ELR (cell line): ENCODE measurements around the gene CGRRF1.

Experiments used
- DNase-seq: peaks from one replicate; pipeline ENCODE4 v3.0.0-alpha.2; 2015; ENCODE audit warnings: low read depth

The CGRRF1 gene, protein sequence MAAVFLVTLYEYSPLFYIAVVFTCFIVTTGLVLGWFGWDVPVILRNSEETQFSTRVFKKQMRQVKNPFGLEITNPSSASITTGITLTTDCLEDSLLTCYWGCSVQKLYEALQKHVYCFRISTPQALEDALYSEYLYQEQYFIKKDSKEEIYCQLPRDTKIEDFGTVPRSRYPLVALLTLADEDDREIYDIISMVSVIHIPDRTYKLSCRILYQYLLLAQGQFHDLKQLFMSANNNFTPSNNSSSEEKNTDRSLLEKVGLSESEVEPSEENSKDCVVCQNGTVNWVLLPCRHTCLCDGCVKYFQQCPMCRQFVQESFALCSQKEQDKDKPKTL

DNA sequence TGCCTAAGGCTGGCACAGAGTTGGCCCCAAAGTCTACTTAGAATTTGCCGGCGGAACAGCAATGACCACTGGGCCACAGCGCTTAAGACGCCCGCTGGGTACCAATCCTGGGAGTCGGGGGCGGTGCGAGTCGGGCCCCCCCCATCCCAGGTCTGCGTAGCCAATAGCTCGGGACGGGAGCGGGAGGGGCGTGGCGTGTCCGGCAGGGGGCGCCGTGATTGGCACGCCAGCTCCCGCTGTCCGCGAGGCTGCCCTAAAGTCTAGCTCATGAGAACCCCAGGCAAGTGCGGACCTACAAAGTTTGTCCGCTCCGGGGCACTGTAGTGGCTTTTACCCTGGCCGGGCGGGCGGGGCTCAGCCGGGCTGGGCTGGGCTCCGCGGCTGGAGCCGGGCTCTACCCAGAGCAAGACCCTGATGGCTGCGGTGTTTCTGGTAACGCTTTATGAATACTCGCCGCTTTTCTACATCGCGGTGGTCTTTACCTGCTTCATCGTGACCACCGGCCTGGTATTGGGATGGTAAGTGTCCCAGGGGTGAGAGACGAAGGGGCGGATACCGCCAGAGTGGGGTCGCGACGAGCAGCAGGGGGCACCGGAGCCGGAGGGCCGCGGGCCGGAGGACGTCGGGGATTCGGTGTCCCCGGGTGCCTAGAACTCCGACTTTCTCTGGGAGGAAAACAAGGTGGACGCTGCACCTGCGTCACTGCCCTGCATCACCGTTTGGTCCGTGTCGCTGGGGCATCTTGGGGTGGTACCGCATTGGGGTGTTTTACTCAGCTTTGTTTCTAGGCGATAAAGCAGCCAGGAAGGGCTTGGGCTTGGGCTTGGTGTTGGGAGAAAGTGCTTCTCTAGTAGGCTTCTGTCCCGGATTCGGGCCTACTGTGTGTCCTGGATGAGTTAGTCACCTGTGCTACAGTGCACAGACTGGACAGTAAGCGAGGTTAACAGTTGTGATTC, at the start of gene CGRRF1:
CGRRF1 (plus strand) TSS at position 361 of the 956 bp plus-strand sequence; CDS start at position 415, 54 bp downstream.
- DNase-seq, result peak; percentile 99

DNA sequence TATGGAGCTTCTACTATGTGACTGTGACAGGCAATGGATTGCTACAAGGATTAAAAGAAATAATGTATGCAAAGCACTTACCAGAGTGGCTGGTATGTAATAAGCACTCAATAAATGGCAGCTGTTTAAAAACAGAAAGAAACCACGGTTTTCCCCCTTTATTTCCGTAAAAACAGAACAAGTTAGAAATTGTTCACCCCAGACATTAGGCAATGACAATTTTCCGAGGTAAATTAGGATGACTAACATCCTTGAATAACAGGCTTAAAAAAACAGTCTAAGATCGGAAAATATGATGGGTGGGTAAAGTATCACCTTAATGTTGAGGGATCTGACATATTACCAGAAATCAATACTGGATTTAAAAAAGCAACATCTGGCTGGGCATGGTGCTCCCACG, 47.7 kb upstream of the CGRRF1 start:
- no peak for DNase-seq

DNA sequence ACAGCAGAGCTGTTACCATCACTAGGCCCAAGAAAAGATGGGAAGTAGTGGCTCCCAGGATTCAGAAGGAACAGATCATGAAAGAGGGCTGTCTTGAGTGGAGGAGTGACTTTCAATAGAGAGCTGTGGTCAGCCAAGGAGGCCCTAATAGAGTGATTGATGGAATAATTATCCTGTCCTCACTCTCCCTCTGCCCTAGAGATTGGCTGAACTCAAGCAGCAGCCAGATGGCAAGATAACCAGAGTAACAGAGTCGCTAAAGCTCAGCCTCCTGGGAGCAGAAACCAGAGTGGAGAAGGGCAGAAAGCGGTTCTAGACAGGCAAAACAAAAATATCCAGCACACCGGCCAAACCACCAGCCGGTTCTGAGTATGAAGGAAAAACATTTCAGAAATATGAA, 44.1 kb upstream of the CGRRF1 start:
- no peak for DNase-seq

DNA sequence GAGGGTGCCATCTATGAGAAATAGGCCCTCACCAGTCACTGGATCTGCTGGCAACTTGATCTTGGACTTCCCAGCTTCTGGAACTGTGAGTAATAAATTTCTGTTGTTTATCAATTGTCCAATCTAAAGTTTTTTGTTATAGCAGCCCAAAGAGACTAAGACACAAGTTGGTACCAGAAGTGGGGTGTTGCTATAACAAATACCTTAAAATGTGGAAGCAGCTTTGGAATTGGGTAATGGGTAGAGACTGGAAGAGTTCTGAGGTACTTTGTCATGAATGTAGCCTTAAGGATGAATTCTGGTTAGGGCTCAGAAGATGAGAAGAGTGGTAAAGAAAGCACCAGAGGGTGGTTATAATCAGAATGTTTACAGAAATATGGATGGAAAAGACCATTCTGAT, 42.4 kb upstream of the CGRRF1 start:
- DNase-seq, result no peak

DNA sequence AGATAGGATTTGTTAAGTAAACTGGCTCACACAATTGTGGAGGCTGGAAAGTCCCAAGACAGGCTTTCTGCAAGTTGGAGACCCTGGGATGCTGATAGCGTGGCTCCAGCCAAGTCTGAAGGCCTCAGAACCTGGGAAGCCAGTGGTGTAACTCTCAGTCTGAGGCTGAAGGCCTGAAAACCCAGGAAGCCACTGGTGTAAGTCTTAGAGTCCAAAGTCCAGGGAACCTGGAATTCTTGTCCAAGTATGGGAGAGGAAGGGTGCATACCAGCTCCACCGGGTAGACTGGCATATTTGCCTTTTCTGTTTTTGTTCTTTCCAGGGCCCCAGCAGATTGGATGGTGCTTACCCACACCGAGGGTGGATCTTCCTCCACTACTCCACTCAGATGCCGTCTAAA, 39.0 kb upstream of the CGRRF1 start:
- DNase-seq, result no peak

DNA sequence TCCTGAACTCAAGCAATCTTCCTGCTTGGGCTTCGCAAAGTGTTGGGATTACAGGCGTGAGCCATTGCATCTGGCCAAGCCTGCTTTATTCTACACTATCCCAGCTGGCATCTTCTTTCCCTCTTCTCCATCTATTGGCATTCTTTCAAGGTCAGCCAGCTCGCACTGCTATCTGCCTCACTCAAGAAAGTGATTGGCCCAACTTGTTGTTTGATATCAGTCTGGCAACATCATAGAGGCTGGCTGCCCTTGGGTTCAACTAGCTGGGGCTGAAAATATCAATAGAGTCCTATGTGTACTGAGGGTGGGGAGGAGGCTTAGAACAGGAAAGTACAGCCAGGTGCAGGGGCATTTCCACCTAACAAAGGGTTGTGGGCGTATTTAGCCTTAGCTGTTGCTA, 38.1 kb upstream of the CGRRF1 start:
- no peak for DNase-seq

DNA sequence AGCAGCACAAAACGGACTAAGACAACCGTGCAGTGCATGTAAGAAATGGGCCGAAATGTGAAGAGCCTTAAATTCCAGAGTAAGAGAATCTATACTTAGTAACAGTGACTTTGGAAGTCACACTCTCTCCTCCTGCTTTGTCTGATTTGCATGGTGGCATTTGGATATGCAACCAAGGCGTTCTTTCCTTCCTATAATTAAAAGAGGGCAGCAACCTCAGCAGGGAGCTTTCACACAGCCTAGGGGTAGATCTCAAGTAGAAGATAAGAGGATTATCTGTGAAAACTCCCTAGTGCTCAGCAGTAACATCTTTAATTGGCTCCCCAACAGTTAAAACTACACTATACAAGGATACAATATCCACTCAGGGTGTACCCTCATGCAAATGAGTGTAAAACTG, 37.4 kb upstream of the CGRRF1 start:
- DNase-seq, result no peak

DNA sequence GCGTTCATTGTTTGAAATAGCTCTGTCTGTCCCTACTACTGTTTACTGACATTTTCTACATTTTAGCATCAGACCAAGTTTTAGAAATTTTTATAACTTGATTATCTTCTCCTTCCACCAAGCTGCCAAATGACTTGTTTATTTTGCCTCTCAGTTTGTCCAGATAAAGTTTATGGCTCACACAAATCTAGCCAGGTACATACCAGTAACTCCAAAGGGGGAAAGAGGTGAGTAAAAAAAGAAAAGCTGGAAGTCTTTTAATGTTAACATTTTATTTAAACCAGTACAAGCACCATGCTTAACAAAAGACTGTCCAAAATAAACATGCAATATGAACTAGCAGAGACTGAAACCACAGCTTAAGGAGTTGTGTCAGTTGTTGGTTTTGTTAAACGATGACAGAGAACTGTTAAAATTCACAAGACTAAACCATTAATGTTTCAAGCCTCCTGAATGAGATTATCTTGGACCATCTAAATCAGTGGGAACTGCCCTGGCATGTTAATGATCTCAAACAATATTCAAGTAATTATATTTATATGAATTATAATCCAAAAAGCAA, 35.4 kb upstream of the CGRRF1 start:
- DNase-seq, result no peak

DNA sequence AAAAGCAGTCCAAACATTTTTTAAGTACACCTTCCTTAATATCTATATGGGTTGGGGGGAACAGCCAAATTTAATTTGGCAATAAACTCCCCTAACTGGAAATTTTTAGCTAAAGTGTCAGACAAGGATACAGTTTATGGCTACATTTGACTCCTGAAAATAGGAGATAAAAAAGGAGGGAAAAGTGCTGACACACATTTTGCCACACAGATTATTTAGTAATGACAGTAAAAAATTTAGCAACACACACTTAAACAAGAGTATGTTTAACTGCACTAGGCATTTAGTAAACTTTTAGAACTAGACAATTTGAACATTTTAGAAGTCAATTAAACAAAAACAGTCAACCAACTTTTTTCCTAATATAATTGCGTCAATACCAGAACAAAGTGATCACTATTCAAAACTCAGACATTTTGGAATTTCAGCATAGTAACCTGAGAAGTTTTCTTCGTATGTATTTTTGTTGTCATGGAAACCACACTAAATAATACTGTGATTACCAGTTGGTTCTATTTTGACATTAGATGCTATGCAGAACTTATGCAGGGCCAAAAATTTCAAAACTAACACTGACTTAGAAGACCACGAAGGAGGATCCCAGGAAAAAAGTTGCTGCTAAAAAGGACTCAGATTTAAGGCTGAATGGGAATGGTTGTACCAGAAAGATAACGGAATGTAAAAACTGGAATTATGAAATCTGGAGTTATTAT, 34.4 kb upstream of the CGRRF1 start:
- DNase-seq, result no peak

DNA sequence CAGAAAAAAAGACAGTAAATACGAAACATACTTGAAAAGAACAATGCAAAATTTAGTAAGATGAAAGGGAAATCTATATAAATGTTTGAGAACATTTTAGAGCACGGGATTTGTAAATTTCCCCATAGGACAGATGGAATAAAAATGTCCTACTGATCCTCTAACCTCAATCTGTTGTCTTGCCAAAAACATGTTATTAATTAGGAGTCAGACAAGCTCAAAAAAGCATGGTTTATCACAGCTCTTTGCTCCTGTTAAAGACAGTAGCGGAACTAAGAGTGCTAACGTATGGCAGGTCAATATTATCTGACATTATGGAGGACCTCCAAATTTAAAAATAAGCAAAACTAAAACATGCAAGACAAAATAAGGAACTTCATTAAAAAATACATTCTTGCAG, 33.8 kb upstream of the CGRRF1 start:
- no peak for DNase-seq

DNA sequence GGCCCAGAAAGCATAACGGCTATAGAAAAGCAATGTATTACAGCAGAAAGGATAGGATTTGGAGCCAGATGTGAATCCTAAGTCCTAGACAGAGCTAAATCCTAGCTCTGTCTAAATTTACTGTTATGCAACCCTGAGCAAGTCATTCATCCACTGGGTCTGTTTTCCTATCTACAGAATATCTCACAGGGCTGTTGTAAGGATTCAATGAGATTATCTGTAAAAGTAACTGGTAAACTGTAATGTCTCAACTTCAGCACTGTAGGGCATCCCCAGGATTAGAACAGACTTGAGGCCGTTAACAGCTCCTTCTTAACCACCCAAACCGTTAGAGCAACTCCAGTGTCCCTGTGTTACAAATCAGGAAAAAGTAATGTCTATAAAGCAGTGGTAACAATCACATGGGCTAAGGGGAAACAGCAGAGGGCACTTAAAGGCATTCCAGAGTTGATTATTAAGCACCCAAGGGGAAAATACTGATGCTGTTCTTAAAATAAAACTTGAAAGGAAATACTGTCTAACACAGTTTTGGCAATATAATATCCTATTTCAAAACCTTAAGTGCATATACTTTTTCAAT, 31.0 kb upstream of the CGRRF1 start:
- DNase-seq, result no peak

DNA sequence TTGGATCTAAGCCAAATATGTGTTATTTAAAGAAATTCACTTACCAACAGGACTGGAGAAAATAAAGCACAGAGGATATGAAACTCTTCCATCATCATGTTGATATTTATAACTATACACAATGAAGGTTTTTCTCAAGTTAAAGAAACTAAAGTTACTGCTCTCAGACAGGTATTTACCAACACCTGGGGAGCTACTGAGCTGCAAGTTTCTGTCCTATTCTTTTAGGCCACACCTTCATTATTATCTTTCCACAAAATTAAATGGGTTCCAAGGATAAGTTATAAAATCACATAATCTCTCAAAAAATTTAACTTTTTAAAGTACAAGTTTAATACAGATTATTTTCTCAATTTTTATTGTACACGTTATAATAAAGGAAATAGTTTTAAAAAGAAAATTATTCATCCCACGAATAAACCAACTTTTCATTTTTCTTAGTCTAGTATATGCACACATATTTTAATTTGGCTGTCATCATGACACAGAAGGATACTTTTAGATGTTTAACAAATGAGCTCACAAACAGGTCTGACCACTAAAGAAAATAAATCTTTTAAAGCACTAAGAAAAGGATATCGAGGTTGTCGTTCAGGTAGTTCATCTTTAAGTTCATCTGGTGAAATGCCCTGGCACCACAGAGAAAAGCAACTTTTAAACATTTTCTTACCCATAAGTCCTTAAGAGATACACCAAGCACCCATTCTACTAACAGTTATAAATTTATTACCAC, 28.7 kb upstream of the CGRRF1 start:
- no peak for DNase-seq

DNA sequence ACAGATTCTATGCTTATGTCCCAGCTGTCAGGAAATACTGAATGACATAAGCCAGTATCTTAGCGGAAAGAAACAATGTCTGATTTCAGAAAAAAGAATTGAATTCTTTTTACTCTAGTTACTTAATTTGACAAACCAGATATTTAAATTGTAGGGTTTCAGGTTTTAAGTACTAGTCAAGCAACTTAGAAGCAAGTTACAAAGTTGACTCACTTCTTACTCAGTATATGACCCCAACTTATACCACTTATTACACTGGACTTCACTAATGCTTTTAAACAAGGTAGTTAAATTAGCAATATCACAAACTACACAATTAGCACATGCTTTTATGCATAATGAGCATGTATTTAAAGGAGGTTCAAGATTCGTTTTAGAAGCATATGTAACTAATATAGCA, 28.0 kb upstream of the CGRRF1 start:
- peak; percentile 36 for DNase-seq

DNA sequence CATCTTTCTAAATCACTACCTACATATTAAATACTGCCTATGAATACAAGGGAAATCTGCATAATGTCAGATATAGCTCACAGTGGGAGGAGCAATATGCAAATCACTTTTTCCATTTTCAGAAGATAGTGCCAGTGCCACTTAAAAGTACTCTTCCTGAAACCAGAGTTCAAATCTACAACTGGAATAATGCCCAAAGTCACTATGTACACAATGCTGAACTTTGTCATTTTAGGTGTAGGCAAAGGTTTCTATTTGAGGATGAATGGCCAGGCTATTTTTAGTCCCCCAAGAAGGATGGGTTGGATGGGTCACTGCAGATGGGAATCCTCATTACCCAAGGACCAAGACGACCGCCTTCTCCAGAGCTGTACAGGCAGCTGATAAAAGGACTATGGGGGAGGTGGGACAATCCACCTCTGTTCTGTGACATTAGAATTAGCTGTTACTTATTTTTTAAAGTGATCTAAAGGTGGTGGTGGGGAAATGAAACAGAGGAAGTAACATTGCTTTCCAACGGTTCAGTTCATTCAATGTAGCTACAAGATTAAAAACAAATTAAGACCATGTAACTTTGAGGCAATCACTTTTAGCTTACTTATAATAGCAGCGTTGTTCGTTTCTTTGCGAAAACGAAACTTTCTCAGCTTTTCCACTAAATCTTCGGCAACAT, 26.5 kb upstream of the CGRRF1 start:
- DNase-seq, result no peak

DNA sequence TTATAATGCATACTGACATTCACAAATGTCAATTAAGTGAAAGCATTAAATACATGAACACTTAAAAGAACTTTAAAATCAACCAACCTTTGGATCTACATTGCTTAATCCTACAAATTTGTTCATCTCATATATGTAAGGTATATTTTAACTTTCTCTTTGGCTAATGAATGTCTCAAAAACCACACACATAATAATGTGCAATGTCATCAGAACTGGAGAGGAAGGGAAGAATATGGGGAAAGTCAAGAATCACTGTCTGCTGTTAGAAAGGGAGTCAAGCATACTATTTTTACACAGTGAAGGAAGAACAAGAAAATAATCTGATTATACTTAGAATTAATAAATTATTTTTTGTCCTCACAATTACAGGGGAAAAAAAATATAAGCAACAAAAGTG, 25.9 kb upstream of the CGRRF1 start:
- no peak for DNase-seq

DNA sequence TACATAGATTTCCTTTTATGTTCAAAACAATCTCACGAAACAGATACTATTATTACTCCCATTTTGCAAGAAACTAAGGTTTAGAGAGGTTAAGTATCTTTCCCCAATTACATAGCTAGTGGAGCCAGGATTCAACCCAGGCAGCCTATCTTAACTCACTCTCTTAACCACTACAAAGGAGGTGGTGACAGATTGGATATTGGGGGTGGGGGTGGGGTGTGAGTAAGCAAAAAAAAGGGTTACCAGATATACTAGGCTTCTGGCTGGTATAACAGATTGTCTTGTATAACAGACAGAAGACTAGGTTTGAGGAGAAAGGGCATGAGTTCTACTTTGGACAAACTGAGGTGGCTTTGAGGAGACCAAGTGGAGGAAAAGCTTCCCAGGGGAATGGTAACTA, 23.0 kb upstream of the CGRRF1 start:
- no peak for DNase-seq

DNA sequence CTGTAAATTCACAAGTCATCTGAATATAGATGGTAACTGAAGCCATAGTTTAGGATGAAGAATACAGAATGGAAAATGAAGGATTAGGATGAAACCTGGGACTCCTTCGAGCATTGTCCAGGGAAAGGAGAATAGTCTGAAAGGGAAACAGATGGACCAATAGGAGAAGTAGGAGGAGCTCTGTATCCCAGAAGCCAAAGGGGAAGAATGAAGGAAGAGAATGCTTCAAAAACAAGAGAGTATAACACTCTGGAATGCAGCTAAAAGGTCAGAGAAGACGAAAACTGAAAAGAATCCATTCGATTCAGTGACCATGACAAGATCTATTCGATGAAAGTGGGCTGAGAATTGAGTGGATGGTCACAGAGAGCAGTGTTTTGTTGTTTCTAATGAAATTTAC, 21.9 kb upstream of the CGRRF1 start:
- DNase-seq, result peak; percentile 64

DNA sequence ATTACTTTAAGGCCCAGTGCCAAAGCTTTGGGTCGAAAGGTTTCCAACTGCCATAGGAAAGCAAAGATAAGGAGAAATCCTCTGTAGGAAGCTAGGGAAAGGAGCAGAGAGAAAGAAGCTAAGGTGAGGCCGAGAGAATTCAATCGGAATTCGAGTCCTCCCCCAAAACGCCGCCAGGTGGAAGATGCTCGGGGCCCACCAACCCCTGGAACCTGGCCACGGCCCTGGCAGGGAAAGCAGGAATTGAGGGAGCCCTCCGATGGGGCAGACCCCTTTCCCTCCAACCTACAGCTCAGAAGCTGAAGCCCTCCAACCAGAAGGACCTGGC, 21.4 kb upstream of the CGRRF1 start:
- no peak for DNase-seq

DNA sequence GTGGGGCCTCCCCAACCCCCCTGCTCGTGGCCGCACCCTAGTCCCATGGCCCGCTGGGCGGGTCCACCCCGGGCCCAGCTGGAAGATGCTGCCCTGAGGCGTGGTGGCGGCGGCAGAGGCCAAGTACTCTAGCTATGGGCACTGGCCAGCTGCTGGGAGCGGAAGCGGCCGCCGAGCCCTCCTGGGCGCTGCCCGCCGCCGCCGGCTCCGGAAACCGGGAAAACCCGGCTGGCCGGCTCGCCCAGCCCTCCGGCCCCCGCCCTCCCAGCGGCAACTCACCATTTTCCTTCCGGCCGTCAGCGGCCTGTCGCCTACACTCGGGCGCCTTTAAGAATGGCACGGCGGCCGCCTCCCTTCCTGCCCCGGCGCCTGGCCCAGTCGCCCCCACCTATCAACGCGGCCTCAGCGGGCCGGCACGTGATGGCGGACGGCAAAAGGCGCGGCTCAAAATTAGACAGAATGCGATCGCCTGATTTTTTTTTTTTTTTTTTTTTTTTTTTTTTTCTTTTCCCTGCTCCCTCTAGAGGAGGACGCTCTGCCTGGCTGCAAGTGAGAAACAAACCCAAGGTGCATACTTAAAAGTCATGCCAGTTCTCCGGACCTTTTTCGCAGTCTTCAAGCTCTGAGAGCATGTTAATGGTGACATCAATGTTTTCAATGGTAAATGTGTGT, 20.9 kb upstream of the CGRRF1 start, which contains the start of gene GMFB:
GMFB (minus strand) TSS at position 335 of the 672 bp plus-strand sequence; CDS start at position 282, 53 bp downstream.
- DNase-seq, result peak; percentile 95

DNA sequence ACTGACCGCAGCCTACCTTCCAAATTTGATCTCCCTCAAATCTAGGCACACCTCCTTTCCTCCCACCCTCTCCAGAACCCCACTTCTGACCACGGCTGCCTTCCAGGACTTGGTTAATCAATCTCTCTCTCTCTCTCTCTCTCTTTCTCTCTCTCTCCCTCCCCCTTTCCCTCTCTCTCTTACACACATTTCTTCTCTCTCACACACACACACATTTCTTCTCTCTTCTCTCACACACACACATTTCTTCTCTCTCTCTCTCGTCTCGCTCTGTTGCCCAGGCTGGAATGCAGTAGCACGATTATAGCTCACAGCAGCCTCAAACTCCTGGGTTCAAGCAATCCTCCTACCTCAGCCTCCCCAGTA, 20.4 kb upstream of the CGRRF1 start:
- no peak for DNase-seq
